Pancreas (tissue), 10 donors: ENCODE data around the gene PRRT3. TPM values are rescaled to one million over a fixed set of nuclear protein-coding genes. Genes with fewer than 3 reads are reported as not detected.
A peak's percentile ranks its signal among the peaks of the same experiment; 100 is the strongest.
"Not testable (repeated sequence)": the region's sequence is repeated elsewhere in the genome, so short reads cannot be mapped to it uniquely, and the experiment has no call there.

Experiments used
- ATAC-seq, 4 donors: fragments of 200-7000 bp; cut with Tn5 transposase; one replicate each; pipeline versions ENCODE4 v1.8.0 to v1.9.1; 2020; ENCODE audit warnings: mild to moderate bottlenecking in 4 of 4, moderate library complexity in 4 of 4
- DNase-seq, 6 donors: peaks; one replicate each; pipeline ENCODE4 v3.0.0-alpha.2; 2020
- FAIRE-seq: peaks from 2 replicates; lab custom pipeline; 2012; peaks lifted over from hg19 to GRCh38; lab: Jason Lieb, UNC
- H3K27ac ChIP-seq, 4 donors: fragments of 200-600 bp; sonication (generic); 1 replicate in 3 of 4; 2 replicates in 1 of 4; pipeline versions ENCODE4 v1.5.0 to v1.8.0; 2020
- H3K27me3 ChIP-seq, 4 donors: fragments of 200-600 bp; one replicate each; pipeline ENCODE4 v1.8.0; 2021
- H3K36me3 ChIP-seq, 3 donors: fragments of 200-600 bp; sonication (generic) in 1 of 3; one replicate each; pipeline versions ENCODE4 v1.5.0 to v1.8.0; 2020 to 2021
- H3K4me1 ChIP-seq, 3 donors: fragments of 200-600 bp; one replicate each; pipeline ENCODE4 v1.8.0; 2021
- H3K4me3 ChIP-seq, 4 donors: fragments of 200-600 bp; sonication (generic) in 2 of 4; one replicate each; pipeline versions ENCODE4 v1.5.0 to v1.8.0; 2020 to 2021
- H3K9me3 ChIP-seq, 4 donors: fragments of 200-600 bp; one replicate each; pipeline ENCODE4 v1.8.0; 2021
- WGBS, 2 donors: extraction: QIAGEN DNeasy Blood & Tissue Kit; methylation state at CpG; one replicate each; pipeline ENCODE4 v1.1.7; 2013; 5-methylcytosine and 5-hydroxymethylcytosine counted together
- intact Hi-C, 3 donors: fragments of 100-400 bp; cut with DNase I; formaldehyde crosslinking; loops; one replicate each; pipeline versions ENCODE4 v1.11.1 to v1.14.2; 2022
- polyA plus RNA-seq, 2 donors: library from polyadenylated mRNA; stranded (reverse); fragments of 200-250 nt; gene quantifications; one replicate each; pipeline ENCODE4 v1.2.3, GENCODE V29; 2013
- total RNA-seq, 6 donors: library from RNA; stranded (reverse); fragmentation: NEBNext Ultra II Directional in 4 of 6; extraction: Animal tissue kit (Norgen Biotek cat#: 25700) in 4 of 6; gene quantifications; one replicate each; pipeline versions ENCODE4 v1.2.1 to v1.2.4, GENCODE V29; 2021 to 2023
- TF ChIP-seq, protein P1 (sequence below), 4 donors: fragments of 200-600 bp; sonication (generic) in 3 of 4; IDR thresholded peaks; one replicate each; pipeline versions ENCODE4 v1.5.0 to v1.8.0; 2021; ENCODE audit warnings: antibody characterized with exemption in 4 of 4
- donor health status: healthy with polysubstance abuse.
- donor health status: DM: no; HTN: no; CAD: no; lungs with moderate emphysema.
- donor health status: DM: no; HTN: no; CAD: no.
- donor health status: control.
- donor health status: control.
- donor health status: Bipolar disorder and iron deficiency.
- donor health status: DM: yes; HTN: yes; CAD: no.
- donor health status: DM: no; HTN: no; CAD: no.
- donor health status: DM: no; HTN: no; CAD: no.
- donor health status: DM: yes; HTN: yes; CAD: no.

The PRRT3 gene
- total and polyA plus RNA-seq, 8 donors, result 1.2 to 5.1 (median 2.0) TPM

DNA sequence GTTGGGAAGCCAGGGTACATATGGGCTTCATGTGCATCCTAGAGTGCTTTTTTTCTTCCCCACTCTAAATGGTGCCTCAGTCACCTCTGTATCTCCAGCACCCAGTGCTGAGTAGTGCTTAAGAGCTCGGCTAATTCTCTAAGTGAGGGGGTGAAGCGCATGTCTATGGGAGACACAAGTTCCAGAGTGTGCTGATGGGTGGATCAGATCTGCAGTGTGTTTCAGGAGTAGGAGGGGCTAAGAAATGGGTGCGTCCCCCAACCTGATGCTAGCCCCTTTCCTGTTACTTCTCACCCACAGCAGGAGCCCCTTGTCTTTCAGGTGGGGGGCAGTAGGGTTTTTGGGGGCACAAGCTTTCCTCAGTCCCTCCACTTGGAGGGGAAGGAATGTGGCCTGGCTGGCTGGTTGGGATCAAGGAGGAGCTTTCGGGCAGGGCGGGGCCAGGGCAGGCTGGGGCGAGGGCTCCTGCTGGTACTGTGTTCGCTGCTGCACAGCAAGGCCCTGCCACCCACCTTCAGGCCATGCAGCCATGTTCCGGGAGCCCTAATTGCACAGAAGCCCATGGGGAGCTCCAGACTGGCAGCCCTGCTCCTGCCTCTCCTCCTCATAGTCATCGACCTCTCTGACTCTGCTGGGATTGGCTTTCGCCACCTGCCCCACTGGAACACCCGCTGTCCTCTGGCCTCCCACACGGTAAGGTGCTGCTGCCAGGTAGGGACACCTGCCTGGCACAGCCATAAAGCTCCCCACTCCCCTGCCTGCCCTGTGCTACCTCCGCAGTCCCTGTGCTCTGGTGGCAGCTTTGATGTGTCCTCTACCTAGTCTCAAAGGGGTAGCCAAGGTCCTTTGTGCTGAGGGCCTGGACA lies 49.6 kb downstream of the PRRT3 start, which contains the start of gene IL17RE:
IL17RE (plus strand) TSS at position 477 of the 866 bp plus-strand sequence; CDS start at position 562, 85 bp downstream.
- 12 to 14% methylated on average over 13 of the region's 13 CpGs for WGBS, 2 donors
- ATAC-seq, result peak; percentile 44 to 71 (median 66)
- peak within 1 kb of the TSS; percentile 10 to 53 (median 28) for H3K4me3 ChIP-seq
- H3K9me3 ChIP-seq, result no peaks in the 10 kb centered on the region
- peak; percentile 53 to 84 (median 68) for DNase-seq
- H3K4me1 ChIP-seq, result peaks cover 28 to 30% (median 29%) of the 10 kb centered on the region in 3 donors
- no peak for FAIRE-seq
- no peaks in the 10 kb centered on the region for H3K36me3 ChIP-seq
- H3K27ac ChIP-seq, result peak within 1 kb of the TSS; percentile 7 to 73 (median 60)
- no peaks in the 10 kb centered on the region for H3K27me3 ChIP-seq
- TF ChIP-seq, protein P1, sequence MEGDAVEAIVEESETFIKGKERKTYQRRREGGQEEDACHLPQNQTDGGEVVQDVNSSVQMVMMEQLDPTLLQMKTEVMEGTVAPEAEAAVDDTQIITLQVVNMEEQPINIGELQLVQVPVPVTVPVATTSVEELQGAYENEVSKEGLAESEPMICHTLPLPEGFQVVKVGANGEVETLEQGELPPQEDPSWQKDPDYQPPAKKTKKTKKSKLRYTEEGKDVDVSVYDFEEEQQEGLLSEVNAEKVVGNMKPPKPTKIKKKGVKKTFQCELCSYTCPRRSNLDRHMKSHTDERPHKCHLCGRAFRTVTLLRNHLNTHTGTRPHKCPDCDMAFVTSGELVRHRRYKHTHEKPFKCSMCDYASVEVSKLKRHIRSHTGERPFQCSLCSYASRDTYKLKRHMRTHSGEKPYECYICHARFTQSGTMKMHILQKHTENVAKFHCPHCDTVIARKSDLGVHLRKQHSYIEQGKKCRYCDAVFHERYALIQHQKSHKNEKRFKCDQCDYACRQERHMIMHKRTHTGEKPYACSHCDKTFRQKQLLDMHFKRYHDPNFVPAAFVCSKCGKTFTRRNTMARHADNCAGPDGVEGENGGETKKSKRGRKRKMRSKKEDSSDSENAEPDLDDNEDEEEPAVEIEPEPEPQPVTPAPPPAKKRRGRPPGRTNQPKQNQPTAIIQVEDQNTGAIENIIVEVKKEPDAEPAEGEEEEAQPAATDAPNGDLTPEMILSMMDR (IDR thresholded peaks at IDR 0.05), result no peak
- intact Hi-C loops, result no loop called here

DNA sequence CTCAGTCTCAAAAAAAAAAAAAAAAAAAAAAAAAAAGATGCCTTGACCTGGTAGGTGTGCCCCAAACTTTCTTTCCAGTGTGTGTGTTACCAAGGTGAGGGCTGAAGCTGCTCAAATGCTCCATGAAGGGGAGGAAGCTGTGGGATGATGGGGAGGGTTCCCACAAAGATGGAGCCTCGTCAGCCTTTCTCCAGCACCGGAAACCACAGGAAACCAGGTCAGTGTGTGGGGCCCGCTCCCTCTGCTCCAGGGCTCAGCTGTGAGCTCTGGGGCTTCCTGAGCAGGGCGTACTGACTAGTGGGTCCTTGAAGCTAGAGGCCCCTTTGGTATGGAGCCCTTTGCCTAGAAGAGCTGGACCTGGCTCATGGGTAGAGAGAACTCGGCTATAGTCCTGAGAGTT lies 50.2 kb downstream of the PRRT3 start:
- Histone ChIP-seq H3K4me3 (no peak overlapping the region), H3K9me3 (no peaks in the 10 kb centered on the region), H3K27me3 (no peaks in the 10 kb centered on the region), H3K36me3 (no peaks in the 10 kb centered on the region), H3K4me1 (peaks cover 34 to 36% (median 34%) of the 10 kb centered on the region in 3 donors), H3K27ac (peak overlapping the region in 2 of 4 donors; percentile 66 to 73)
- intact Hi-C loops, result no loop called here
- TF ChIP-seq, protein P1 (IDR thresholded peaks at IDR 0.05), result no peak
- ATAC-seq, result no peak
- FAIRE-seq, result no peak
- no peak for DNase-seq
- 72 to 81% methylated on average over 5 of the region's 5 CpGs for WGBS, 2 donors

DNA sequence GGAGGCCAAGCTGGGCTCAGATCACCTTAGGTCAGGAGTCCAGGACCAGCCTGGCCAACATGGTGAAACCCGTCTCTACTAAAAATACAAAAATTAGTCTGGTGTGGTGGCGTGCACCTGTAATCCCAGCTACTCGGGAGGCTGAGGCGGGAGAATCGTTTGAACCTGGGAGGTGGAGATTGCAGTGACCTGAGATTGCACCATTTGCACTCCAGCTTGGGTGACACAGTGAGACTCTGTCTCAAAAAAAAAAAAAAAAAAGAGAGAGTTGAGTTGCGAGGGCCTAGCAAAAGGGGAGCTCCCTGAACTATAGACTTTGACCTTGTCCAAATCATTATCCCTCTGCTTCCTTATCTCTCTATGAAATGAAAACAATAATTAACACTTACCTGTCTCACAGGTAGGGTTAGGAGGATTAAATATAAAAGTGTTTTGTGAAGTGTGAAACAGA lies 51.2 kb downstream of the PRRT3 start:
- H3K27me3 ChIP-seq, ATAC-seq, FAIRE-seq, H3K27ac ChIP-seq, DNase-seq, intact Hi-C loops, H3K9me3 ChIP-seq, H3K36me3 ChIP-seq, H3K4me3 ChIP-seq: not testable (repeated sequence)
- WGBS, 2 donors, result 48 to 51% methylated on average over 6 of the region's 6 CpGs
- H3K4me1 ChIP-seq, result peaks cover 34 to 38% (median 35%) of the 10 kb centered on the region in 3 donors

DNA sequence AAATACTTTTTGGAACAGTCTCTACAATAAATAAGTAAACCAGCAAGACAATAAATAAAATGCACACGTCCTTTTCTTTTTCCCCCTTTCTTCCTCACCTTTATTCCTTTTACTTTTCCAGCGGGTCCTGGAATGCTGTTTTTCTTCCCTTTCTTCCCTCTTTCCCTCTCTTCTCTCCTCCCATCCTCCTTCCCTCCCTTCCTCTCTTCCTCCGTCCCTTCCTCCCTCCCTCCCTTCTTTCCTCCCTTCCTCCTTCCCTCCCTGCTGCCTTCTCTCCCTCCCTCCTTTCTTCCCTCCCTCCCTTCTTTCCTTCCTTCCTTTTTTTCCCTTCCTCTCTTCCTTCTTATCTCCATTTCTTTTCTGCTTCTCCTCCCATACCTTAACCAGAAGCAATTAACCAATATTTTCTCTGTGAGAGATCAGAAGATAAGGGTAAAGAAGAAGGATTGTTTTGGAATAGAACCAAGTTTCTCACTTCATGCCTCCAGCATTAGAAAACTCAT lies 52.9 kb downstream of the PRRT3 start:
- no peaks in the 10 kb centered on the region for H3K9me3 ChIP-seq
- peak overlapping the region in 3 of 4 donors; percentile 49 to 89 (median 85) for H3K27ac ChIP-seq
- no peak overlapping the region for H3K4me3 ChIP-seq
- intact Hi-C loops, result no loop called here
- TF ChIP-seq, protein P1 (IDR thresholded peaks at IDR 0.05), result no peak
- peaks cover 34 to 38% (median 35%) of the 10 kb centered on the region in 3 donors for H3K4me1 ChIP-seq
- WGBS, 2 donors, result 48 to 55% methylated on average over 3 of the region's 3 CpGs
- H3K27me3 ChIP-seq, result no peaks in the 10 kb centered on the region
- no peak for FAIRE-seq
- no peak for ATAC-seq
- no peak for DNase-seq
- H3K36me3 ChIP-seq, result no peaks in the 10 kb centered on the region

DNA sequence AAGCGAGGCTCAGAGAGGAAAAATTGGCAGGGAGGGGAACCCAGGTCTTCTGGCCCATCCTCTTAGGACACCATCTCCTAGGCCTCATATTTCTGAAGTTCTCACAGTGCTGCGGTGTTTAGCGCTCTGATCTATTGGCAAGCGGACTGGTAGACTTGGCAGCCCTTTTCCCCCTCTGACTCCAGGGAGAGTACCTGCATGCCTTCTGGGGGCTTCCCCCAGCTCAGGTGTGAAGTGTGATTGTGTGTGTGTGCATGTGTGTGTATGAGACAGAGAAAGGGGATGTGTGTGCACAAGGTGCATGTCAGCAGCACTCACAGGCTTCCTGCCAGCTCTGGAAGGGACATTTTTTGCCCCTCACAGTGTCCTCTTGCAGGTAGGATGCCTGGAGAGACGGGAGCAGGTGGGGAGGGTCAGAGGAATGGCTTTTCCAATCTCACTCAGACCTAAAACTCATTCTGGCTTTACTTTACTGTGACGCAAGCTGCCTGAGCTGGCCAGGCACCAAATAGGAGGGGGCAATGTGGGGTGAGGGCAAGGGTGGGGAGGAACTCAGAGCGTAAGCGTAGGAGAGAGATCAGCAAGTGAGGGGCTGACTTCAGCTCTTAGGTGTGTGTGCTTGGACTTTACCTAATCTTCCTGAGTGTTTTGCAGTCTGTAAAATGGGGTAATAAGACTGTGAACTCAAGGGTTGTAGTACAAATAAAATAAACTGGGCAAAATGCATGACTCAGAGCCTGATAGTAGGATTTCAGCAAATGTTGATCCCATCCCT lies 53.6 kb downstream of the PRRT3 start:
- H3K27ac ChIP-seq, result peak overlapping the region; percentile 49 to 89 (median 70)
- 15 to 20% methylated on average over 8 of the region's 8 CpGs for WGBS, 2 donors
- no peaks in the 10 kb centered on the region for H3K27me3 ChIP-seq
- peaks cover 29 to 35% (median 35%) of the 10 kb centered on the region in 3 donors for H3K4me1 ChIP-seq
- TF ChIP-seq, protein P1 (IDR thresholded peaks at IDR 0.05), result no peak
- H3K9me3 ChIP-seq, result no peaks in the 10 kb centered on the region
- ATAC-seq (peak; percentile 7 to 15 (median 9)), DNase-seq (peak in 2 of 6 donors; percentile 51 to 57), FAIRE-seq (no peak)
- no peaks in the 10 kb centered on the region for H3K36me3 ChIP-seq
- no peak overlapping the region for H3K4me3 ChIP-seq
- intact Hi-C loops, result no loop called here
